NOMO-1 treated with dmso at 0.1 percent for 144 hours (cell line): Measurements from ENCODE around the gene ADGRL1.

Source experiments
- DNase-seq: peaks from one replicate; lab custom pipeline; 2025; ENCODE audit not compliant: unreplicated experiment; lab: John Stamatoyannopoulos, UW

ADGRL1 gene

GRCh38 chr19:14142262-14143190 lies 63.4 kb downstream of the ADGRL1 start:
- DNase-seq, result no peak

GRCh38 chr19:14141041-14141440 lies 64.9 kb downstream of the ADGRL1 start:
- DNase-seq, result no peak

GRCh38 chr19:14139944-14140343 lies 66.0 kb downstream of the ADGRL1 start:
- peak; percentile 36 for DNase-seq

GRCh38 chr19:14138576-14139265 lies 67.2 kb downstream of the ADGRL1 start:
- no peak for DNase-seq

- peak; percentile 100 for DNase-seq
Measured at GRCh38 chr19:14136509-14137281, 69.3 kb downstream of the ADGRL1 start, which contains the start of gene ASF1B. TSS of gene ASF1B (minus strand) at chr19:14136589. CDS start at chr19:14136456, 133 bp downstream.

GRCh38 chr19:14135985-14136508 lies 69.9 kb downstream of the ADGRL1 start:
- no peak for DNase-seq

- DNase-seq, result no peak
Measured at GRCh38 chr19:14135355-14135754, 70.6 kb downstream of the ADGRL1 start.

GRCh38 chr19:14127929-14128509 lies 78.0 kb downstream of the ADGRL1 start:
- peak; percentile 64 for DNase-seq

- DNase-seq, result no peak
Measured at GRCh38 chr19:14127176-14127575, 78.8 kb downstream of the ADGRL1 start.

GRCh38 chr19:14122924-14123323 lies 83.0 kb downstream of the ADGRL1 start:
- DNase-seq, result no peak

GRCh38 chr19:14120497-14120780 lies 85.5 kb downstream of the ADGRL1 start:
- DNase-seq, result no peak

- no peak for DNase-seq
Measured at GRCh38 chr19:14119644-14120496, 86.1 kb downstream of the ADGRL1 start.

- no peak for DNase-seq
Measured at GRCh38 chr19:14119146-14119545, 86.8 kb downstream of the ADGRL1 start.

GRCh38 chr19:14118165-14119051 lies 87.6 kb downstream of the ADGRL1 start:
- DNase-seq, result peak; percentile 90

GRCh38 chr19:14117668-14118164 lies 88.3 kb downstream of the ADGRL1 start, which contains the start of gene PRKACA:
TSS of gene PRKACA (minus strand) at chr19:14117762. CDS start at chr19:14117547, 215 bp downstream.
- DNase-seq, result peak; percentile 97

- no peak for DNase-seq
Measured at GRCh38 chr19:14116918-14117578, 88.9 kb downstream of the ADGRL1 start.

GRCh38 chr19:14116525-14116917 lies 89.4 kb downstream of the ADGRL1 start:
- DNase-seq, result no peak

- no peak for DNase-seq
Measured at GRCh38 chr19:14115756-14116155, 90.2 kb downstream of the ADGRL1 start.
